Hair follicular keratinocyte (primary cell): ENCODE measurements around the gene USP27X. TPM values are rescaled to one million over a fixed set of nuclear protein-coding genes. Genes with fewer than 3 reads are reported as not detected.

Source experiments
- total RNA-seq: library from RNA; depleted of rRNA; stranded (reverse); fragments of >200 nt; gene quantifications from 2 replicates; pipeline ENCODE4 v1.2.3, GENCODE V29; 2015

The USP27X gene
- 1.9 and 2.1 TPM in 2 replicates for total RNA-seq

DNA sequence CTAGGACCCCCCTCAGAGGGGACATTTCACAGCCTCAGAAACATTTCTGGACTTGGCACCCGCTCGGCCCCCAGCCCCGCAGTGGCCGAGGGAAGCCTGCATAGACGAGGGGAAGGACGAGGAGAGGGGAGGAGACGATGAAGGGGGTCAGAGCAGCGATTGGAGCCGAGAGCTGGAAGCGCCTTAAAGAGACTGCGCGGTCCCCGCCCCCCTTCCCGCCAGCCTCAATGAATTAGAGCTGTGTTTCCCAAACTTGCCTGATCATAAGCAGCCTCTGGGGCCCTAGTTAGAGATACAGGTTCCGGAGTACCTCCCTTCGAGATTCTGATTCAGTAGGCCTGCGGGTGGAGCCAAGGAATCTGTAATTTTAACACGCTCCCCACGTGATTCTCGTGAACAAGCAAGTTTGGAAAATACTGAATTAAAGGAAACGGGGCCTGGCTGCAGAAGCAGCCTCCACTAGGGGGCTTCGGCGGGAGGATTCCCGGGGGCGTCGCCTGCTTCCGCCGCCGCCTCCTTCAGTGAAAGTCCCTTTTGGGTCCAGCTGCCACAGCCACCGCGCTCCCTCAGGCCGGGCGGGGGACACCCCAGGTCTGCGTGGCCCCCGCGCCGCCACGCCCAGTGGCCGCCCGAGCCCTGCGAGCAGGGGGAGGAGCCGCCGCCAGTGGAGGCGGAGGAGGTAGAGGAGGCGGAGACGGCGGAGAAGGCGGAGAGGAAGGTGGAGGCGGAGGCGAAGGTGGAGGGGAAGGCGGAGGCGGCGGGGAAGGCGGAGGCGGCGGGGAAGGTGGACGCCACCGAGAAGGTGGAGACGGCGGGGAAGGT lies at the start of gene USP27X:
Gene USP27X, plus strand, starts transcription at position 651 of the 822 bp plus-strand sequence. CDS start 824 bp downstream, outside the sequence.

DNA sequence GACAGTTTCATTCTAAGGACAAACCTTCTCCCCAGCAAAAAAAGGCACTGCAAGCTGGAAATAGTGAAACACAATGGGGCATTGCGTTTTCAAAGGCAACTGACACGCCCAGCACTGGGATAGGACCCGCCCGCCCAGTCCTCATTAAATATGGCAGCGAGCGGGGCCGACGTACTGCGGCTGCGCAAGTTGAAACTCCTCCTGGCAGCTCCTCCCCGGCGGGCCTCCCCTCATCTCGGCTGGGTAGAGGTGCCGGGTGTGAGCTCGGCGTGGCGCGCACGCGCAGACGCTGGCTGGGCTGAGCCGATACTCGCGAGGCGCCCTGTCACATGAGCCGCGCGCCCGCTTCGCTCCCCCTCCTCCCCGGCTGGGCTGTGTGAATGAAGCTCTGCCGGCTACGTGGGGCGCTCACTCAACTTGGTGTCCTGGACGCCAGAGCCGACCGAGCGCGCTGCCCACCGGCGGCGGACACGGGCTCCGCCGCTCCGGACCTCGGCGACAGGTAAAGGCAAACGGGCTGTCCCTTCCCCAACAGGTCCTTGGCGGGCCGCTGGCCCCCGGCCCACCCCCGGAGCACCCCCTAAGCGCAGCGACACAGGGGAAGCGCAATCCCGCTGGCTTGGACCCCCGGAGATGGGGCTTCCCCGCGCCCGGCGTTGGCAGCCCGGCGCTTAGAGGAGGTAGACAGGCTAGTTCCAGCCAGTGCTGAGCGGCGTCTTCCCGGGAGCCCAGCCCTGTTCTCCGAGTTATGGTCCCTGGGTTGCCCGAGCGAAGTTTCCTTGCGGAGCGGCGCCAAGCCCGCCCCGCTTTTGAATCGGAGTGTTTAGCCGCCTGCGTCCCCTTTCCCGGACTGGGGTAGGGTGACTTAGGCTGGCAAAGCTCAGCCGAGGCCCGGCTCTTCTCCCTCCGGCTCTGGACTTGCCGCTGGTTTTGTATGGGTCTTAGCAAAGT lies 43.3 kb downstream of the USP27X start, which contains the start of gene CLCN5:
Gene CLCN5, plus strand, starts transcription at position 306 of the 951 bp plus-strand sequence. CDS start 2,703 bp downstream, outside the sequence.

Other genes starting within 250 kb of the USP27X start
- gene PAGE1, start 183.5 kb upstream of the USP27X start, total RNA-seq: not detected in 2 replicates
- gene PAGE4, start 50.2 kb upstream of the USP27X start, total RNA-seq: not detected in 2 replicates
- gene CLCN5, start 43.1 kb downstream of the USP27X start, total RNA-seq: 2.8 and 7.7 TPM in 2 replicates